ENCODE measurements around the gene SMURF2.
"Not testable (repeated sequence)": the region's sequence is repeated elsewhere in the genome, so short reads cannot be mapped to it uniquely, and the experiment has no call there.

DNA sequence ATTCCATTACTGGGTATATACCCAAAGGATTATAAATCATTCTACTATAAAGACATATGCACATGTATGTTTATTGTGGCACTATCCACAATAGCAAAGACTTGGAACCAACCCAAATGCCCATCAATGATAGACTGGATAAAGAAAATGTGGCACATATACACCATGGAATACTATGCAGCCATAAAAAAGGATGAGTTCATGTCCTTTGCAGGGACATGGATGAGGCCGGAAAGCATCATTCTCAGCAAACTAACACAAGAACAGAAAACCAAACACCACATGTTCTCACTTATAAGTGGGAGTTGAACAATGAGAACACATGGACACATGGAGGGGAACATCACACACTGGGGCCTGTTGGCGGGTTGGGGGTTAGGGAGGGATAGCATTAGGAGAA lies 51.9 kb downstream of the SMURF2 start:
- not testable (repeated sequence) for TF ChIP-seq POLR2A (IDR thresholded peaks at IDR 0.05)
- TF ChIP-seq, protein P1, sequence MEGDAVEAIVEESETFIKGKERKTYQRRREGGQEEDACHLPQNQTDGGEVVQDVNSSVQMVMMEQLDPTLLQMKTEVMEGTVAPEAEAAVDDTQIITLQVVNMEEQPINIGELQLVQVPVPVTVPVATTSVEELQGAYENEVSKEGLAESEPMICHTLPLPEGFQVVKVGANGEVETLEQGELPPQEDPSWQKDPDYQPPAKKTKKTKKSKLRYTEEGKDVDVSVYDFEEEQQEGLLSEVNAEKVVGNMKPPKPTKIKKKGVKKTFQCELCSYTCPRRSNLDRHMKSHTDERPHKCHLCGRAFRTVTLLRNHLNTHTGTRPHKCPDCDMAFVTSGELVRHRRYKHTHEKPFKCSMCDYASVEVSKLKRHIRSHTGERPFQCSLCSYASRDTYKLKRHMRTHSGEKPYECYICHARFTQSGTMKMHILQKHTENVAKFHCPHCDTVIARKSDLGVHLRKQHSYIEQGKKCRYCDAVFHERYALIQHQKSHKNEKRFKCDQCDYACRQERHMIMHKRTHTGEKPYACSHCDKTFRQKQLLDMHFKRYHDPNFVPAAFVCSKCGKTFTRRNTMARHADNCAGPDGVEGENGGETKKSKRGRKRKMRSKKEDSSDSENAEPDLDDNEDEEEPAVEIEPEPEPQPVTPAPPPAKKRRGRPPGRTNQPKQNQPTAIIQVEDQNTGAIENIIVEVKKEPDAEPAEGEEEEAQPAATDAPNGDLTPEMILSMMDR (IDR thresholded peaks at IDR 0.05), result not testable (repeated sequence)

Measured in uterus (tissue), 2 donors.